Dedifferentiated amniotic fluid mesenchymal stem cell (primary cell): ENCODE data around the gene GRM4.
A peak's percentile ranks its signal among the peaks of the same experiment; 100 is the strongest.

Source experiments
- DNase-seq: peaks from one replicate; pipeline ENCODE4 v3.0.0-alpha.2; 2016; ENCODE audit errors: extremely low spot score

GRM4 gene

GRCh38 chr6:33980176-33981175, 165.4 kb downstream of the GRM4 start:
- DNase-seq: peak; percentile 9

GRCh38 chr6:33979750-33980149, 166.1 kb downstream of the GRM4 start:
- peak; percentile 7 for DNase-seq

GRCh38 chr6:33978412-33979150, 167.3 kb downstream of the GRM4 start:
- peak; percentile 10 for DNase-seq

- DNase-seq: peak; percentile 12
These were observed 168.1 kb downstream of the GRM4 start for GRCh38 chr6:33977606-33978411.

- DNase-seq: peak; percentile 9
These were observed 169.2 kb downstream of the GRM4 start for GRCh38 chr6:33976437-33977360.

- peak; percentile 11 for DNase-seq
These were observed 170.0 kb downstream of the GRM4 start for GRCh38 chr6:33975661-33976436.

- no peak for DNase-seq
These were observed 171.4 kb downstream of the GRM4 start for GRCh38 chr6:33974471-33974870.

- DNase-seq: no peak
These were observed 171.9 kb downstream of the GRM4 start for GRCh38 chr6:33974030-33974429.

GRCh38 chr6:33971580-33971979, 174.3 kb downstream of the GRM4 start:
- DNase-seq: no peak
